Brain microvascular endothelial cell (primary cell): ENCODE measurements around the gene ZNF423.

ENCODE experiments used
- DNase-seq: peaks from one replicate; pipeline ENCODE4 v3.0.0-alpha.2; 2020
- H3K27ac ChIP-seq: fragments of 250-450 bp; sonication (Bioruptor Pico); 2 replicates; pipeline ENCODE4 v1.5.1; 2020; ENCODE audit warnings: mild to moderate bottlenecking, moderate library complexity
- H3K27me3 ChIP-seq: fragments of 250-450 bp; sonication (Bioruptor Pico); replicated peaks from 2 replicates; pipeline ENCODE4 v1.5.1; 2020; ENCODE audit warnings: mild to moderate bottlenecking
- H3K36me3 ChIP-seq: fragments of 250-450 bp; sonication (Bioruptor Pico); replicated peaks from 2 replicates; pipeline ENCODE4 v1.5.1; 2020; ENCODE audit warnings: mild to moderate bottlenecking
- H3K4me3 ChIP-seq: 2 replicates; pipeline ENCODE4 v1.5.1; 2011; ENCODE audit warnings: low read depth, mild to moderate bottlenecking, control low read depth, low read length, moderate library complexity
- in situ Hi-C: cut with HindIII; loops from 2 replicates; pipeline ENCODE4 v1.10.0; 2017; ENCODE audit warnings: low sequenced_read_pairs, low pct_ligation_motif_present
- TF ChIP-seq, protein P1 (sequence below): IDR thresholded peaks from 2 replicates; pipeline ENCODE4 v1.5.1; 2011; ENCODE audit warnings: low read depth, mild to moderate bottlenecking, moderate library complexity, low read length, control low read depth, inconsistent platforms; ENCODE audit errors: missing control alignments

ZNF423 gene

DNA sequence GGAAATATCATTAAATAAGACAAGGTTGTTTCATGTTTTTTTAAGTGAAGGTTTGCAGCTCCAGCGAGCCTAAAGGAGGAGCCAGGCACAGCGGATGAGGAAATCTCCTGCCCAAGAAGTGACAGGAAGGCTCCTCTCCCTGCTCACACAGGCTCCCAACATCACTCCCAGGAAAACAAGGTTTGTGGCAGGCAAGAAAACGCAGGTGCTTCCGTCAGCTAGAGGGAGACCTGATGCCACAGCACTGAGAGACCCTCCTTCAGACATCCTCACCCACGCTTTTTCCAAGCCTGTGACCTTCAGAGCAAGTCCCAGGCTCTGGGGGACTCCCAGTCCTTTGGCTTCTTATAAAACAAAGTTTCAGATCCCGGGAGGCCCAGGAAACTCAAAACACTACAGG is 89.7 kb downstream of the ZNF423 start:
- in situ Hi-C loops, result no loop called here
- no peak overlapping the region for H3K27ac ChIP-seq
- H3K36me3 ChIP-seq, result no peaks in the 10 kb centered on the region
- H3K27me3 ChIP-seq, result no peaks in the 10 kb centered on the region
- TF ChIP-seq, protein P1, sequence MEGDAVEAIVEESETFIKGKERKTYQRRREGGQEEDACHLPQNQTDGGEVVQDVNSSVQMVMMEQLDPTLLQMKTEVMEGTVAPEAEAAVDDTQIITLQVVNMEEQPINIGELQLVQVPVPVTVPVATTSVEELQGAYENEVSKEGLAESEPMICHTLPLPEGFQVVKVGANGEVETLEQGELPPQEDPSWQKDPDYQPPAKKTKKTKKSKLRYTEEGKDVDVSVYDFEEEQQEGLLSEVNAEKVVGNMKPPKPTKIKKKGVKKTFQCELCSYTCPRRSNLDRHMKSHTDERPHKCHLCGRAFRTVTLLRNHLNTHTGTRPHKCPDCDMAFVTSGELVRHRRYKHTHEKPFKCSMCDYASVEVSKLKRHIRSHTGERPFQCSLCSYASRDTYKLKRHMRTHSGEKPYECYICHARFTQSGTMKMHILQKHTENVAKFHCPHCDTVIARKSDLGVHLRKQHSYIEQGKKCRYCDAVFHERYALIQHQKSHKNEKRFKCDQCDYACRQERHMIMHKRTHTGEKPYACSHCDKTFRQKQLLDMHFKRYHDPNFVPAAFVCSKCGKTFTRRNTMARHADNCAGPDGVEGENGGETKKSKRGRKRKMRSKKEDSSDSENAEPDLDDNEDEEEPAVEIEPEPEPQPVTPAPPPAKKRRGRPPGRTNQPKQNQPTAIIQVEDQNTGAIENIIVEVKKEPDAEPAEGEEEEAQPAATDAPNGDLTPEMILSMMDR, result no peak
- no peak for DNase-seq
- no peak overlapping the region for H3K4me3 ChIP-seq

DNA sequence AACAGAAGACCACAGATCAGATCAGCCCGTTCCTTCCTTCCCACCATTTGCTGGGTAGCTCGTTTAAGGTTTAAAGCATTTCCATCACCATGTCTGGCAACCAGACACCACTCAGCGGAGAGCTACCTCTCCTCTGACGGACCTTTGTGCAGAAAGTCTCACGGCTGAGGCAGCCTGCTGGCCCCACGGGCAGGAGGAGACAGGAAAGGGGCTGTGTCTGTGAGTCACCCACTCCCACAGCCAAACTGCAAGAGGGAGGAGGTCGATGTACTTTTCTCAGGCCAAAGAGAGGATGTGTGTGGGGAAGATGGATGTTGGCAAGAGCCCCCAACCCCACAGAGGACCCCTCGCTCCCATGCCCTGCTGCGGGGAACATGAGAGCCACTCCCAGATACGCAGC is 92.1 kb downstream of the ZNF423 start:
- in situ Hi-C loops, result no loop called here
- TF ChIP-seq, protein P1, result no peak
- no peaks in the 10 kb centered on the region for H3K27me3 ChIP-seq
- no peaks in the 10 kb centered on the region for H3K36me3 ChIP-seq
- DNase-seq, result peak; percentile 33
- no peak overlapping the region for H3K4me3 ChIP-seq
- no peak overlapping the region for H3K27ac ChIP-seq

- H3K36me3 ChIP-seq, result no peaks in the 10 kb centered on the region
- H3K27me3 ChIP-seq, result no peaks in the 10 kb centered on the region
- H3K4me3 ChIP-seq, result no peak overlapping the region
- H3K27ac ChIP-seq, result no peak overlapping the region
- TF ChIP-seq, protein P1, result no peak
- no peak for DNase-seq
- in situ Hi-C loops, result no loop called here
These were observed 95.1 kb downstream of the ZNF423 start for GRCh38 chr16:49760815-49761214.

GRCh38 chr16:49757559-49758069 is 98.3 kb downstream of the ZNF423 start:
- Histone ChIP-seq H3K27ac (no peak overlapping the region), H3K27me3 (no peaks in the 10 kb centered on the region), H3K36me3 (no peaks in the 10 kb centered on the region), H3K4me3 (no peak overlapping the region)
- TF ChIP-seq, protein P1, result no peak
- DNase-seq, result no peak
- in situ Hi-C loops, result no loop called here

DNA sequence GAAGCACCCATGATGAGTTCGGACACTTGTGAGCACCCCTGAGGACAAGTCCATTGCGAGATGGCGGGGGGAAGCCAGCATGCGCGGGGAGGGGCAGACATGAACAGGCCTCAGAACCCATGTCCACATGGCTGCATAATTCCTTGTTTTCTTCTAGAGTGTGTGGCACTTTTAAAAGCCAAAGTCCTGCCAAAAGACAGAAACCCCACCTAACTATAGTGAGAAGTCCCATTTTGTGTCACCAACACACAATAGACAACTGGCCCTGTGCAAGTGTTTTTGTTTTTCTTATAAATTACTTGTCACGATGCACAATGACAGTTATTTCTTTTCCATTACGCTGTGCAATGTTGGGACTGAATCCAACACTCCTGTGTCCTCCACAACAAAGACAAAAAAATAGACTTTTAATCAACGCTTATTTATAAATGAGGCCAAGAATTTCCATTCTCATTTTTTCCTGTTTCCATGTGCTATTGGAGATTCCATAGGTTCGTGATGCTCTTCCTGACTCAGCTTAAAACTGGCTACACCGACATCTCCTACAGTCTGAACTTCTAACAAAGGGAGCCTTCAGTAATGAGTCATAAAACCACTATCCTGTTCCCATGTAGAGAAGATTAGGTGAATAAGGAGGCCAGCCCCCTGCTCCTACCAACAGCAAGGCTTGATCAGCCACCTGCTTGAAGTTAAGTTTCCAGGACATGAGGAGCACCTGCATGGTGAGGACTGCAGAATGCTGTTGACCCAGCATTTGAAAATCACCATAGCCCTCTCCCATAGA is 98.9 kb downstream of the ZNF423 start:
- TF ChIP-seq, protein P1, result no peak
- peak; percentile 58 for DNase-seq
- H3K36me3 ChIP-seq, result no peaks in the 10 kb centered on the region
- no peak overlapping the region for H3K4me3 ChIP-seq
- in situ Hi-C loops, result no loop called here
- H3K27ac ChIP-seq, result no peak overlapping the region
- no peaks in the 10 kb centered on the region for H3K27me3 ChIP-seq
